A673 (cell line): ENCODE results near the gene EREG.

Experiments used
- CTCF ChIP-seq: fragments of 300-800, 200-600 bp; sonication (generic); conservative IDR thresholded peaks from 2 replicates; pipeline ENCODE4 v1.5.1; 2017; ENCODE audit warnings: low read depth, mild to moderate bottlenecking, antibody characterized with exemption, low read length, moderate library complexity, mixed read lengths
- EZH2 ChIP-seq: fragments of 200-600 bp; sonication (generic); IDR thresholded peaks from 2 replicates; pipeline ENCODE4 v1.6.1; 2017; ENCODE audit warnings: borderline replicate concordance, low read depth, mild to moderate bottlenecking, mixed read lengths, antibody characterized with exemption, low read length; ENCODE audit not compliant: poor library complexity, severe bottlenecking

GRCh38 chr4:74375824-74376426 is 11.0 kb downstream of the EREG start:
- TF ChIP-seq CTCF = no peak
- no peak for TF ChIP-seq EZH2
